ENCODE data around the gene CLN5. TPM values are rescaled to one million over a fixed set of nuclear protein-coding genes. Genes with fewer than 3 reads are reported as not detected.

CLN5 gene
- polyA plus RNA-seq, 1 donor (not counting 4 experiments of a cell fraction or from before 2014, with no cell fraction given), result 32.4 TPM

GRCh38 chr13:76973920-76974617, 17.8 kb upstream of the CLN5 start:
- H3K9me1 ChIP-seq (ENCODE audit: control insufficient read depth, extremely low read depth, insufficient read depth, low read length), result no peaks in the 10 kb centered on the region
- H2AFZ ChIP-seq (ENCODE audit: control insufficient read depth, low read length), result no peak overlapping the region
- H3K9me3 ChIP-seq (ENCODE audit: control insufficient read depth, low read depth, low read length), result no peaks in the 10 kb centered on the region
- no peak overlapping the region for H3K4me2 ChIP-seq (ENCODE audit: control insufficient read depth, extremely low read depth, insufficient read depth, low read depth, low read length)
- no peak for TF ChIP-seq EZH2 (IDR thresholded peaks at IDR 0.05; ENCODE audit: low read length)
- TF ChIP-seq CTCF (optimal IDR thresholded peaks at IDR 0.05 in 1 of 3, IDR thresholded peaks at IDR 0.05 in 1 of 3, conservative IDR thresholded peaks at IDR 0.05 in 1 of 3; ENCODE audit: extremely low read depth in 1 of 3, insufficient read depth in 2 of 3, low read length in 3 of 3), result no peak
- peaks cover 19% of the 10 kb centered on the region for H3K4me1 ChIP-seq (ENCODE audit: control insufficient read depth, extremely low read depth, insufficient read depth, low read length)
- H3K9ac ChIP-seq (ENCODE audit: control insufficient read depth, extremely low read depth, insufficient read depth, low read length), result no peak overlapping the region
- dilution Hi-C loops (cut with MboI; ENCODE audit: extremely low pct_ligation_motif_present, low sequenced_read_pairs), result no loop called here
- H4K20me1 ChIP-seq (ENCODE audit: control insufficient read depth, extremely low read depth, insufficient read depth, low read length), result no peaks in the 10 kb centered on the region
- no peak for DNase-seq (ENCODE audit: low read depth, low spot score)
- H3K4me3 ChIP-seq (ENCODE audit: control insufficient read depth in 2 of 3, extremely low read depth in 1 of 3, insufficient read depth in 2 of 3, low read depth in 1 of 3, low read length in 3 of 3), result no peak overlapping the region
- H3K36me3 ChIP-seq (ENCODE audit: control insufficient read depth in 2 of 2, extremely low read depth in 1 of 2, insufficient read depth in 2 of 2, low read length in 2 of 2), result no peaks in the 10 kb centered on the region
- FAIRE-seq, result no peak
- peaks cover 10% of the 10 kb centered on the region for H3K27me3 ChIP-seq (ENCODE audit: control insufficient read depth, extremely low read depth, insufficient read depth, low read length)
- H3K79me2 ChIP-seq (ENCODE audit: control insufficient read depth, insufficient read depth, low read length), result no peaks in the 10 kb centered on the region
- no peak overlapping the region for H3K27ac ChIP-seq (ENCODE audit: control insufficient read depth, insufficient read depth, low read length)

GRCh38 chr13:76974618-76974975, 17.3 kb upstream of the CLN5 start:
- Histone ChIP-seq H3K9me3 (ENCODE audit: control insufficient read depth, low read depth, low read length) (no peaks in the 10 kb centered on the region), H3K4me3 (ENCODE audit: control insufficient read depth in 2 of 3, extremely low read depth in 1 of 3, insufficient read depth in 2 of 3, low read depth in 1 of 3, low read length in 3 of 3) (no peak overlapping the region), H3K4me2 (ENCODE audit: control insufficient read depth, extremely low read depth, insufficient read depth, low read depth, low read length) (no peak overlapping the region), H4K20me1 (ENCODE audit: control insufficient read depth, extremely low read depth, insufficient read depth, low read length) (no peaks in the 10 kb centered on the region), H3K36me3 (ENCODE audit: control insufficient read depth in 2 of 2, extremely low read depth in 1 of 2, insufficient read depth in 2 of 2, low read length in 2 of 2) (no peaks in the 10 kb centered on the region), H3K4me1 (ENCODE audit: control insufficient read depth, extremely low read depth, insufficient read depth, low read length) (peaks cover 14% of the 10 kb centered on the region), H3K79me2 (ENCODE audit: control insufficient read depth, insufficient read depth, low read length) (no peaks in the 10 kb centered on the region), H2AFZ (ENCODE audit: control insufficient read depth, low read length) (no peak overlapping the region), H3K27me3 (ENCODE audit: control insufficient read depth, extremely low read depth, insufficient read depth, low read length) (peaks cover 10% of the 10 kb centered on the region), H3K27ac (ENCODE audit: control insufficient read depth, insufficient read depth, low read length) (no peak overlapping the region), H3K9me1 (ENCODE audit: control insufficient read depth, extremely low read depth, insufficient read depth, low read length) (no peaks in the 10 kb centered on the region), H3K9ac (ENCODE audit: control insufficient read depth, extremely low read depth, insufficient read depth, low read length) (no peak overlapping the region)
- DNase-seq (ENCODE audit: low read depth, low spot score) (no peak), FAIRE-seq (no peak)
- dilution Hi-C loops (cut with MboI; ENCODE audit: extremely low pct_ligation_motif_present, low sequenced_read_pairs), result no loop called here
- TF ChIP-seq CTCF (optimal IDR thresholded peaks at IDR 0.05 in 1 of 3, IDR thresholded peaks at IDR 0.05 in 1 of 3, conservative IDR thresholded peaks at IDR 0.05 in 1 of 3; ENCODE audit: extremely low read depth in 1 of 3, insufficient read depth in 2 of 3, low read length in 3 of 3), result no peak
- no peak for TF ChIP-seq EZH2 (IDR thresholded peaks at IDR 0.05; ENCODE audit: low read length)

Measured in keratinocyte (primary cell).